Liver (tissue), 9 donors: ENCODE measurements around the gene CCDC82. TPM values are rescaled to one million over a fixed set of nuclear protein-coding genes. Genes with fewer than 3 reads are reported as not detected.

ENCODE experiments used
- DNase-seq: peaks from one replicate; pipeline ENCODE4 v3.0.0-alpha.2; 2017; ENCODE audit warnings: low spot score
- H3K27ac ChIP-seq, 2 donors: one replicate each; pipeline ENCODE4 v1.7.0; 2013; ENCODE audit warnings: inconsistent platforms in 2 of 2, low read length in 2 of 2, control low read depth in 1 of 2, low read depth in 1 of 2, mild to moderate bottlenecking in 1 of 2
- H3K27me3 ChIP-seq, 4 donors: one replicate each; pipeline versions ENCODE4 v1.6.1 to v1.7.0; 2013; ENCODE audit warnings: low read length in 3 of 4, inconsistent platforms in 1 of 4, mild to moderate bottlenecking in 1 of 4, moderate library complexity in 1 of 4; ENCODE audit not compliant: control insufficient read depth in 4 of 4, insufficient read depth in 4 of 4
- H3K36me3 ChIP-seq, 4 donors: one replicate each; pipeline versions ENCODE4 v1.6.1 to v1.7.0; 2013; ENCODE audit warnings: low read length in 3 of 4, mild to moderate bottlenecking in 3 of 4, low read depth in 1 of 4, moderate library complexity in 1 of 4; ENCODE audit not compliant: control insufficient read depth in 4 of 4, insufficient read depth in 3 of 4
- H3K4me1 ChIP-seq, 4 donors: one replicate each; pipeline versions ENCODE4 v1.6.1 to v1.7.0; 2013; ENCODE audit warnings: low read length in 3 of 4, mild to moderate bottlenecking in 3 of 4, moderate library complexity in 1 of 4; ENCODE audit not compliant: control insufficient read depth in 4 of 4, insufficient read depth in 4 of 4
- H3K4me3 ChIP-seq, 3 donors: one replicate each; pipeline versions ENCODE4 v1.6.1 to v1.7.0; 2013; ENCODE audit warnings: low read length in 3 of 3, control low read depth in 1 of 3, low read depth in 1 of 3, mild to moderate bottlenecking in 1 of 3
- H3K9ac ChIP-seq, 2 donors: one replicate each; pipeline ENCODE4 v1.7.0; 2013; ENCODE audit warnings: low read length in 2 of 2, mild to moderate bottlenecking in 2 of 2, moderate library complexity in 2 of 2, control low read depth in 1 of 2, low read depth in 1 of 2
- H3K9me3 ChIP-seq, 4 donors: one replicate each; pipeline versions ENCODE4 v1.6.1 to v1.7.0; 2013; ENCODE audit warnings: low read length in 3 of 4; ENCODE audit not compliant: control insufficient read depth in 4 of 4
- ATF3 ChIP-seq: IDR thresholded peaks from 2 replicates; pipeline ENCODE4 v1.6.1; 2016; ENCODE audit warnings: antibody characterized with exemption
- EGR1 ChIP-seq, 2 donors: IDR thresholded peaks; 2 replicates each; pipeline ENCODE4 v1.6.1; 2016 to 2018; ENCODE audit warnings: antibody characterized with exemption in 2 of 2, low read depth in 2 of 2
- FOXA1 ChIP-seq: IDR thresholded peaks from 2 replicates; pipeline ENCODE4 v1.6.1; 2016; ENCODE audit warnings: antibody characterized with exemption
- FOXA2 ChIP-seq: IDR thresholded peaks from 2 replicates; pipeline ENCODE4 v1.6.1; 2016; ENCODE audit warnings: antibody characterized with exemption
- GABPA ChIP-seq, 2 donors: IDR thresholded peaks in 1 of 2; conservative IDR thresholded peaks in 1 of 2; 2 replicates each; pipeline ENCODE4 v1.6.1; 2016; ENCODE audit warnings: antibody characterized with exemption in 2 of 2, mild to moderate bottlenecking in 1 of 2, moderate library complexity in 1 of 2
- HNF4A ChIP-seq, 2 donors: conservative IDR thresholded peaks; 2 replicates each; pipeline ENCODE4 v1.6.1; 2016; ENCODE audit warnings: antibody characterized with exemption in 2 of 2, mild to moderate bottlenecking in 2 of 2
- JUND ChIP-seq, 2 donors: IDR thresholded peaks; 2 replicates each; pipeline ENCODE4 v1.6.1; 2016; ENCODE audit warnings: antibody characterized with exemption in 2 of 2
- MAX ChIP-seq: IDR thresholded peaks from 2 replicates; pipeline ENCODE4 v1.6.1; 2016; ENCODE audit warnings: antibody characterized with exemption
- NR2F2 ChIP-seq: IDR thresholded peaks from 2 replicates; pipeline ENCODE4 v1.6.1; 2016; ENCODE audit warnings: antibody characterized with exemption
- RAD21 ChIP-seq, 2 donors: IDR thresholded peaks; 2 replicates each; pipeline ENCODE4 v1.6.1; 2016; ENCODE audit warnings: antibody characterized with exemption in 2 of 2, mild to moderate bottlenecking in 2 of 2
- RXRA ChIP-seq, 2 donors: IDR thresholded peaks; 2 replicates each; pipeline ENCODE4 v1.6.1; 2017 to 2018; ENCODE audit warnings: antibody characterized with exemption in 2 of 2, mild to moderate bottlenecking in 1 of 2
- SP1 ChIP-seq: IDR thresholded peaks from 2 replicates; pipeline ENCODE4 v1.6.1; 2018; ENCODE audit warnings: antibody characterized with exemption, mild to moderate bottlenecking
- TAF1 ChIP-seq: conservative IDR thresholded peaks from 2 replicates; pipeline ENCODE4 v1.6.1; 2016; ENCODE audit warnings: antibody characterized with exemption, mild to moderate bottlenecking
- YY1 ChIP-seq: IDR thresholded peaks from 2 replicates; pipeline ENCODE4 v1.6.1; 2016; ENCODE audit warnings: antibody characterized with exemption, mild to moderate bottlenecking
- ZBTB33 ChIP-seq: IDR thresholded peaks from 2 replicates; pipeline ENCODE4 v1.6.1; 2016; ENCODE audit warnings: antibody characterized with exemption
- WGBS: extraction: QIAGEN DNeasy Blood & Tissue Kit; methylation state at CpG from one replicate; pipeline ENCODE4 v1.1.7; 2013; 5-methylcytosine and 5-hydroxymethylcytosine counted together
- polyA plus RNA-seq, 2 donors: library from polyadenylated mRNA; stranded (reverse) in 1 of 2; unstranded in 1 of 2; fragments of 200-250 nt in 1 of 2; fragments of >200 nt in 1 of 2; fragmentation: Nextera tagmentation in 1 of 2; extraction: Ambion mirVana in 1 of 2; gene quantifications; one replicate each; pipeline versions ENCODE4 v1.2.1 to v1.2.3, GENCODE V29; 2013 to 2015
- total RNA-seq, 2 donors: library from RNA; depleted of rRNA; stranded (reverse); fragments of >200 nt; gene quantifications; one replicate each; pipeline ENCODE4 v1.2.3, GENCODE V29; 2014
- TF ChIP-seq, protein P1 (sequence below): fragments of 150-350 bp; IDR thresholded peaks from 2 replicates; pipeline ENCODE4 v1.5.1; 2017; ENCODE audit warnings: improper control_type of control experiment, low read depth, low read length; ENCODE audit not compliant: missing input control
- TF ChIP-seq, protein P2 (sequence below): IDR thresholded peaks from 2 replicates; pipeline ENCODE4 v1.6.1; 2016; ENCODE audit warnings: antibody characterized with exemption, mild to moderate bottlenecking
- donor health status: healthy.
- donor health status: healthy.
- donor health status: healthy.
- donor health status: healthy.
- donor health status: healthy.

The CCDC82 gene
- total and polyA plus RNA-seq, 4 donors = 4.5 to 14.5 (median 11.0) TPM

DNA sequence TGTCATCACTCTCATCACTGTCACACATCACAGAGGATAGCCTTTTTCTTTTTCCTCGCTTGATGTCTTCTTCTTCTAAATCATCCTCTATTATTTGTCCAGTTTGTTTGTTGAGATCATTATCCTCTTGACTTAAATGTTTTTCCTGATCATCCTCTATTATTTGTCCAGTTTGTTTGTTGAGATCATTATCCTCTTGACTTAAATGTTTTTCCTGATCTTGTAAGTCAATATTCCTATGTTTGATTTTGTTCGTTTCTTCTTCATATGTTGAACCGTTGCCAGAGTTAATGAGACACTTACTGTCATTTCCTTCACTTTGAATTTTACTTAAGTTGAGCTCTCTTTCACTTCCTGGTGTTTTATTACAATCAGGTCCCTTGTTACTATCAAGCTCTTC is 5.6 kb downstream of the CCDC82 start (continued):
- TF ChIP-seq, protein P1, sequence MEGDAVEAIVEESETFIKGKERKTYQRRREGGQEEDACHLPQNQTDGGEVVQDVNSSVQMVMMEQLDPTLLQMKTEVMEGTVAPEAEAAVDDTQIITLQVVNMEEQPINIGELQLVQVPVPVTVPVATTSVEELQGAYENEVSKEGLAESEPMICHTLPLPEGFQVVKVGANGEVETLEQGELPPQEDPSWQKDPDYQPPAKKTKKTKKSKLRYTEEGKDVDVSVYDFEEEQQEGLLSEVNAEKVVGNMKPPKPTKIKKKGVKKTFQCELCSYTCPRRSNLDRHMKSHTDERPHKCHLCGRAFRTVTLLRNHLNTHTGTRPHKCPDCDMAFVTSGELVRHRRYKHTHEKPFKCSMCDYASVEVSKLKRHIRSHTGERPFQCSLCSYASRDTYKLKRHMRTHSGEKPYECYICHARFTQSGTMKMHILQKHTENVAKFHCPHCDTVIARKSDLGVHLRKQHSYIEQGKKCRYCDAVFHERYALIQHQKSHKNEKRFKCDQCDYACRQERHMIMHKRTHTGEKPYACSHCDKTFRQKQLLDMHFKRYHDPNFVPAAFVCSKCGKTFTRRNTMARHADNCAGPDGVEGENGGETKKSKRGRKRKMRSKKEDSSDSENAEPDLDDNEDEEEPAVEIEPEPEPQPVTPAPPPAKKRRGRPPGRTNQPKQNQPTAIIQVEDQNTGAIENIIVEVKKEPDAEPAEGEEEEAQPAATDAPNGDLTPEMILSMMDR = no peak
- TF ChIP-seq NR2F2 = no peak
- TF ChIP-seq SP1 = no peak
- TF ChIP-seq EGR1 (IDR thresholded peaks at IDR 0.05; ENCODE audit: low read depth in 2 of 2) = no peak
- no peak for TF ChIP-seq TAF1
- TF ChIP-seq MAX = no peak
- no peak for TF ChIP-seq YY1

DNA sequence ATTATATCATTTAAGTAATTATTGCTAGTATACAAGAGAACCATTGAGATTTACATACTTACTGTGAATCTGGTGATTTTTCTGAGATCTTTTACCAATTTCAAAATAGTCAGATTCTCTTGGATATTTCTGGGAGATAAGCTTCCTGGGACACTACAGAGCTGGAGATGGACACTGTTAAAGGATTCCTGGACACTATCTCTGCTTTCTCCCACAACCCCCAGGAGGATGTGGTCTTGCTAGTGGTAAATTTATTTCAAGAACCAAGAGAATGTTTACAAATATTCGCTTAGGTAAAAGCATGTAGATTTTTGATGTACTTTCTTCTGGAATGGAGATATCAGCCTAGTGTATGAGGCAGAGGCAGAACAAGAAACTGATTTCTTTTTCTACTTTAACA is 12.9 kb downstream of the CCDC82 start:
- DNase-seq = no peak
- Histone ChIP-seq H3K9me3 (no peaks in the 10 kb centered on the region), H3K9ac (no peak overlapping the region), H3K4me1 (no peaks in the 10 kb centered on the region), H3K27me3 (no peaks in the 10 kb centered on the region), H3K4me3 (no peak overlapping the region), H3K36me3 (peaks cover 0 to 10% (median 1%) of the 10 kb centered on the region in 4 donors), H3K27ac (no peak overlapping the region)
- WGBS = 93% methylated on average over 1 of the region's 1 CpG
- TF ChIP-seq FOXA2 (no peak), TAF1 (no peak), HNF4A (conservative IDR thresholded peaks at IDR 0.05) (no peak), ATF3 (no peak), FOXA1 (no peak), RAD21 (IDR thresholded peaks at IDR 0.05) (no peak), EGR1 (IDR thresholded peaks at IDR 0.05; ENCODE audit: low read depth in 2 of 2) (no peak), MAX (no peak), ZBTB33 (no peak), YY1 (no peak), RXRA (IDR thresholded peaks at IDR 0.05) (no peak), GABPA (IDR thresholded peaks at IDR 0.05 in 1 of 2, conservative IDR thresholded peaks at IDR 0.05 in 1 of 2) (no peak), SP1 (no peak), NR2F2 (no peak), JUND (IDR thresholded peaks at IDR 0.05) (no peak)
- TF ChIP-seq, protein P2, sequence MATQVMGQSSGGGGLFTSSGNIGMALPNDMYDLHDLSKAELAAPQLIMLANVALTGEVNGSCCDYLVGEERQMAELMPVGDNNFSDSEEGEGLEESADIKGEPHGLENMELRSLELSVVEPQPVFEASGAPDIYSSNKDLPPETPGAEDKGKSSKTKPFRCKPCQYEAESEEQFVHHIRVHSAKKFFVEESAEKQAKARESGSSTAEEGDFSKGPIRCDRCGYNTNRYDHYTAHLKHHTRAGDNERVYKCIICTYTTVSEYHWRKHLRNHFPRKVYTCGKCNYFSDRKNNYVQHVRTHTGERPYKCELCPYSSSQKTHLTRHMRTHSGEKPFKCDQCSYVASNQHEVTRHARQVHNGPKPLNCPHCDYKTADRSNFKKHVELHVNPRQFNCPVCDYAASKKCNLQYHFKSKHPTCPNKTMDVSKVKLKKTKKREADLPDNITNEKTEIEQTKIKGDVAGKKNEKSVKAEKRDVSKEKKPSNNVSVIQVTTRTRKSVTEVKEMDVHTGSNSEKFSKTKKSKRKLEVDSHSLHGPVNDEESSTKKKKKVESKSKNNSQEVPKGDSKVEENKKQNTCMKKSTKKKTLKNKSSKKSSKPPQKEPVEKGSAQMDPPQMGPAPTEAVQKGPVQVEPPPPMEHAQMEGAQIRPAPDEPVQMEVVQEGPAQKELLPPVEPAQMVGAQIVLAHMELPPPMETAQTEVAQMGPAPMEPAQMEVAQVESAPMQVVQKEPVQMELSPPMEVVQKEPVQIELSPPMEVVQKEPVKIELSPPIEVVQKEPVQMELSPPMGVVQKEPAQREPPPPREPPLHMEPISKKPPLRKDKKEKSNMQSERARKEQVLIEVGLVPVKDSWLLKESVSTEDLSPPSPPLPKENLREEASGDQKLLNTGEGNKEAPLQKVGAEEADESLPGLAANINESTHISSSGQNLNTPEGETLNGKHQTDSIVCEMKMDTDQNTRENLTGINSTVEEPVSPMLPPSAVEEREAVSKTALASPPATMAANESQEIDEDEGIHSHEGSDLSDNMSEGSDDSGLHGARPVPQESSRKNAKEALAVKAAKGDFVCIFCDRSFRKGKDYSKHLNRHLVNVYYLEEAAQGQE = no peak
- TF ChIP-seq, protein P1 = no peak
